Adrenal gland (tissue), 12 donors: Measurements from ENCODE around the gene CDKAL1. TPM values are rescaled to one million over a fixed set of nuclear protein-coding genes. Genes with fewer than 3 reads are reported as not detected.

ENCODE experiments used
- DNase-seq, 7 donors: peaks; one replicate each; pipeline ENCODE4 v3.0.0-alpha.2; 2019 to 2020
- H3K27ac ChIP-seq, 5 donors: fragments of 200-600 bp; sonication (generic) in 4 of 5; 1 replicate in 3 of 5; 2 replicates in 2 of 5; pipeline versions ENCODE4 v1.5.1 to v1.8.0; 2016 to 2020; ENCODE audit warnings: mild to moderate bottlenecking in 1 of 5
- H3K27me3 ChIP-seq: fragments of 200-600 bp; 2 replicates; pipeline ENCODE4 v1.8.0; 2021
- H3K36me3 ChIP-seq, 2 donors: fragments of 200-600 bp; replicated peaks in 1 of 2; 1 replicate in 1 of 2; 2 replicates in 1 of 2; pipeline versions ENCODE4 v1.5.1 to v1.8.0; 2018 to 2022
- H3K4me1 ChIP-seq, 2 donors: fragments of 200-600 bp; replicated peaks in 1 of 2; 1 replicate in 1 of 2; 2 replicates in 1 of 2; pipeline versions ENCODE4 v1.5.1 to v1.8.0; 2018 to 2021
- H3K4me3 ChIP-seq, 4 donors: fragments of 200-600 bp; sonication (generic) in 3 of 4; one replicate each; pipeline ENCODE4 v1.5.1; 2016 to 2018
- H3K9me3 ChIP-seq, 3 donors: fragments of 200-600 bp; sonication (generic) in 1 of 3; replicated peaks in 1 of 3; 1 replicate in 2 of 3; 2 replicates in 1 of 3; pipeline versions ENCODE4 v1.5.1 to v1.8.0; 2016 to 2021
- CTCF ChIP-seq, 6 experiments: fragments of 450-650 bp in 4 of 6; fragments of 200-600 bp in 2 of 6; sonication (generic) in 1 of 6; IDR thresholded peaks; 1 replicate in 5 of 6; 2 replicates in 1 of 6; pipeline versions ENCODE4 v1.5.1 to v1.8.0; 2016 to 2021; ENCODE audit warnings: antibody characterized with exemption in 6 of 6, mild to moderate bottlenecking in 2 of 6, moderate library complexity in 1 of 6
- POLR2A ChIP-seq, 2 donors: fragments of 450-650 bp; IDR thresholded peaks; one replicate each; pipeline ENCODE4 v1.6.1; 2017; ENCODE audit warnings: antibody characterized with exemption in 2 of 2, mild to moderate bottlenecking in 2 of 2, moderate library complexity in 1 of 2
- WGBS, 4 donors: extraction: QIAGEN DNeasy Blood & Tissue Kit in 2 of 4; methylation state at CpG; one replicate each; pipeline versions ENCODE4 v1.1.5 to v1.1.7; 2013 to 2017; 5-methylcytosine and 5-hydroxymethylcytosine counted together
- intact Hi-C, 2 donors: fragments of 100-400 bp; cut with DNase I; formaldehyde crosslinking; loops; one replicate each; pipeline versions ENCODE4 v1.14.1 to v1.15.0; 2022 to 2023
- polyA plus RNA-seq, 3 donors: library from polyadenylated mRNA; stranded (reverse); fragments of 200-250 nt in 2 of 3; fragments of 350-450 nt in 1 of 3; fragmentation: Illumina TruSeq in 1 of 3; extraction: RNeasy Lipid Tissue Mini Kit (QIAGEN cat#74804) in 1 of 3; gene quantifications; one replicate each; pipeline ENCODE4 v1.2.3, GENCODE V29; 2013 to 2014
- total RNA-seq, 9 donors: library from RNA; depleted of rRNA in 4 of 9; stranded (reverse); fragments of >200 nt in 4 of 9; fragments of 120-200 nt in 1 of 9; fragmentation: NEBNext Ultra II Directional in 1 of 9; extraction: Animal tissue kit (Norgen Biotek cat#: 25700) in 1 of 9; gene quantifications; one replicate each; pipeline versions ENCODE4 v1.1.0 to v1.2.4, GENCODE V29; 2013 to 2023
- donor health status: healthy with polysubstance abuse.
- donor health status: Bipolar disorder and iron deficiency.
- donor health status: DM: yes; HTN: yes; CAD: no.
- donor health status: DM: no; HTN: no; CAD: no.
- donor health status: DM: no; HTN: no; CAD: no.
- donor health status: DM: yes; HTN: yes; CAD: no.

Gene CDKAL1
- total and polyA plus RNA-seq, 12 donors = 3.9 to 21.1 (median 10.6) TPM

- no peak overlapping the region for H3K27ac ChIP-seq
- H3K27me3 ChIP-seq = no peaks in the 10 kb centered on the region
- intact Hi-C loops = no loop called here
- H3K9me3 ChIP-seq = no peaks in the 10 kb centered on the region
- H3K36me3 ChIP-seq = no peaks in the 10 kb centered on the region
- DNase-seq = no peak
- H3K4me1 ChIP-seq = no peaks in the 10 kb centered on the region
- no peak overlapping the region for H3K4me3 ChIP-seq
- WGBS, 4 donors = 90 to 98% (median 92%) methylated on average over 5 of the region's 5 CpGs
- TF ChIP-seq POLR2A (IDR thresholded peaks at IDR 0.05) (no peak), CTCF (IDR thresholded peaks at IDR 0.05) (no peak)
These were observed 156.9 kb downstream of the CDKAL1 start for GRCh38 chr6:20691185-20691584.

GRCh38 chr6:20692023-20692422 lies 157.8 kb downstream of the CDKAL1 start:
- H3K36me3 ChIP-seq = no peaks in the 10 kb centered on the region
- no peaks in the 10 kb centered on the region for H3K27me3 ChIP-seq
- intact Hi-C loops = no loop called here
- no peak overlapping the region for H3K27ac ChIP-seq
- no peak overlapping the region for H3K4me3 ChIP-seq
- H3K9me3 ChIP-seq = no peaks in the 10 kb centered on the region
- no peak for DNase-seq
- H3K4me1 ChIP-seq = no peaks in the 10 kb centered on the region
- TF ChIP-seq POLR2A (IDR thresholded peaks at IDR 0.05) (no peak), CTCF (IDR thresholded peaks at IDR 0.05) (no peak)

GRCh38 chr6:20693466-20694063 lies 159.3 kb downstream of the CDKAL1 start:
- Histone ChIP-seq H3K36me3 (no peaks in the 10 kb centered on the region), H3K27ac (no peak overlapping the region), H3K4me1 (no peaks in the 10 kb centered on the region), H3K9me3 (no peaks in the 10 kb centered on the region), H3K4me3 (no peak overlapping the region), H3K27me3 (no peaks in the 10 kb centered on the region)
- intact Hi-C loops = no loop called here
- 55 to 77% (median 70%) methylated on average over 4 of the region's 4 CpGs for WGBS, 4 donors
- no peak for TF ChIP-seq POLR2A (IDR thresholded peaks at IDR 0.05)
- no peak for TF ChIP-seq CTCF (IDR thresholded peaks at IDR 0.05)
- peak in 3 of 7 donors; percentile 11 to 18 (median 11) for DNase-seq

- no peak for DNase-seq
- TF ChIP-seq POLR2A (IDR thresholded peaks at IDR 0.05) (no peak), CTCF (IDR thresholded peaks at IDR 0.05) (no peak)
- intact Hi-C loops = no loop called here
- Histone ChIP-seq H3K9me3 (no peaks in the 10 kb centered on the region), H3K27ac (no peak overlapping the region), H3K36me3 (no peaks in the 10 kb centered on the region), H3K4me1 (no peaks in the 10 kb centered on the region), H3K27me3 (no peaks in the 10 kb centered on the region), H3K4me3 (no peak overlapping the region)
- WGBS, 4 donors = 94 to 95% (median 95%) methylated on average over 3 of the region's 3 CpGs
These were observed 162.4 kb downstream of the CDKAL1 start for GRCh38 chr6:20696676-20697075.
